Stimulated activated naive CD8-positive, alpha-beta T cell treated with anti-CD3 and anti-CD28 coated beads, Interleukin-15, Interleukin-2, amounts not matched to agents 100 ng/mL and 50 ng/mL, for 24 hours (primary cell): ENCODE results near the gene DLGAP1.
"Not testable (repeated sequence)": the region's sequence is repeated elsewhere in the genome, so short reads cannot be mapped to it uniquely, and the experiment has no call there.

Experiments
- H3K27ac Mint-ChIP-seq: one replicate; pipeline ENCODE4 v1.8.0; 2021; ENCODE audit warnings: mild to moderate bottlenecking, mixed read lengths
- H3K27me3 Mint-ChIP-seq: one replicate; pipeline ENCODE4 v1.8.0; 2021; ENCODE audit warnings: mixed read lengths
- H3K36me3 Mint-ChIP-seq: one replicate; pipeline ENCODE4 v1.8.0; 2021; ENCODE audit warnings: low read depth, mixed read lengths
- H3K4me1 Mint-ChIP-seq: one replicate; pipeline ENCODE4 v1.8.0; 2021; ENCODE audit warnings: low read depth, mixed read lengths
- H3K4me3 Mint-ChIP-seq: one replicate; pipeline ENCODE4 v1.8.0; 2021; ENCODE audit warnings: mild to moderate bottlenecking, mixed read lengths
- H3K9me3 Mint-ChIP-seq: one replicate; pipeline ENCODE4 v1.8.0; 2021; ENCODE audit warnings: mixed read lengths

DLGAP1 gene

GRCh38 chr18:4455113-4455811, at the start of gene DLGAP1:
DLGAP1 (minus strand) TSS chr18:4455307.
- H3K4me3 Mint-ChIP-seq = no peak within 1 kb of the TSS

GRCh38 chr18:4494703-4495284, 39.7 kb upstream of the DLGAP1 start:
- H3K36me3 Mint-ChIP-seq, H3K4me1 Mint-ChIP-seq, H3K27me3 Mint-ChIP-seq, H3K4me3 Mint-ChIP-seq, H3K27ac Mint-ChIP-seq: not testable (repeated sequence)
- peaks cover 11% of the 10 kb centered on the region for H3K9me3 Mint-ChIP-seq

More at GRCh38 chr18:4455113-4455811, at the start of gene DLGAP1:
- Mint-ChIP-seq H3K27me3 (peaks cover 37% of the 10 kb centered on the region), H3K9me3 (peaks cover 13% of the 10 kb centered on the region), H3K4me1 (peaks cover 6% of the 10 kb centered on the region), H3K27ac (no peak within 1 kb of the TSS), H3K36me3 (peaks cover 5% of the 10 kb centered on the region)

GRCh38 chr18:4468511-4468910, 13.4 kb upstream of the DLGAP1 start:
- H3K27ac Mint-ChIP-seq = no peak overlapping the region
- no peak overlapping the region for H3K4me3 Mint-ChIP-seq
- no peaks in the 10 kb centered on the region for H3K27me3 Mint-ChIP-seq
- H3K4me1 Mint-ChIP-seq = no peaks in the 10 kb centered on the region
- no peaks in the 10 kb centered on the region for H3K36me3 Mint-ChIP-seq
- H3K9me3 Mint-ChIP-seq = no peaks in the 10 kb centered on the region

GRCh38 chr18:4454537-4455112, 482 bp downstream of the DLGAP1 start:
- no peak overlapping the region for H3K4me3 Mint-ChIP-seq
- peaks cover 37% of the 10 kb centered on the region for H3K27me3 Mint-ChIP-seq
- H3K27ac Mint-ChIP-seq = no peak overlapping the region
- H3K36me3 Mint-ChIP-seq = peaks cover 5% of the 10 kb centered on the region
- peaks cover 6% of the 10 kb centered on the region for H3K4me1 Mint-ChIP-seq
- H3K9me3 Mint-ChIP-seq = peaks cover 7% of the 10 kb centered on the region

- H3K4me3 Mint-ChIP-seq = no peak overlapping the region
- peaks cover 5% of the 10 kb centered on the region for H3K9me3 Mint-ChIP-seq
- H3K27me3 Mint-ChIP-seq = peaks cover 37% of the 10 kb centered on the region
- H3K4me1 Mint-ChIP-seq = peaks cover 6% of the 10 kb centered on the region
- peaks cover 5% of the 10 kb centered on the region for H3K36me3 Mint-ChIP-seq
- H3K27ac Mint-ChIP-seq = no peak overlapping the region
Observed at GRCh38 chr18:4453874-4454536, 1.1 kb downstream of the DLGAP1 start.

GRCh38 chr18:4453567-4453873, 1.6 kb downstream of the DLGAP1 start:
- H3K27me3 Mint-ChIP-seq = peaks cover 37% of the 10 kb centered on the region
- peaks cover 5% of the 10 kb centered on the region for H3K36me3 Mint-ChIP-seq
- peaks cover 4% of the 10 kb centered on the region for H3K9me3 Mint-ChIP-seq
- no peak overlapping the region for H3K27ac Mint-ChIP-seq
- no peak overlapping the region for H3K4me3 Mint-ChIP-seq
- H3K4me1 Mint-ChIP-seq = peaks cover 6% of the 10 kb centered on the region

- Mint-ChIP-seq H3K4me3 (no peak overlapping the region), H3K27me3 (peaks cover 25% of the 10 kb centered on the region), H3K4me1 (no peaks in the 10 kb centered on the region), H3K36me3 (no peaks in the 10 kb centered on the region), H3K9me3 (peaks cover 13% of the 10 kb centered on the region), H3K27ac (no peak overlapping the region)
Observed at GRCh38 chr18:4450065-4450658, 4.9 kb downstream of the DLGAP1 start.

GRCh38 chr18:4445902-4446301, 9.2 kb downstream of the DLGAP1 start:
- H3K4me3 Mint-ChIP-seq = no peak overlapping the region
- H3K27me3 Mint-ChIP-seq = no peaks in the 10 kb centered on the region
- H3K9me3 Mint-ChIP-seq = peaks cover 13% of the 10 kb centered on the region
- H3K27ac Mint-ChIP-seq = no peak overlapping the region
- no peaks in the 10 kb centered on the region for H3K36me3 Mint-ChIP-seq
- no peaks in the 10 kb centered on the region for H3K4me1 Mint-ChIP-seq

GRCh38 chr18:4444306-4444705, 10.8 kb downstream of the DLGAP1 start:
- Mint-ChIP-seq H3K27ac (no peak overlapping the region), H3K4me1 (no peaks in the 10 kb centered on the region), H3K27me3 (no peaks in the 10 kb centered on the region), H3K36me3 (no peaks in the 10 kb centered on the region), H3K9me3 (peaks cover 13% of the 10 kb centered on the region), H3K4me3 (no peak overlapping the region)

- Mint-ChIP-seq H3K27ac (no peak overlapping the region), H3K27me3 (no peaks in the 10 kb centered on the region), H3K36me3 (no peaks in the 10 kb centered on the region), H3K9me3 (no peaks in the 10 kb centered on the region), H3K4me3 (no peak overlapping the region), H3K4me1 (no peaks in the 10 kb centered on the region)
Observed at GRCh38 chr18:4441098-4441497, 14.0 kb downstream of the DLGAP1 start.

- H3K9me3 Mint-ChIP-seq = no peaks in the 10 kb centered on the region
- H3K27me3 Mint-ChIP-seq = no peaks in the 10 kb centered on the region
- no peaks in the 10 kb centered on the region for H3K36me3 Mint-ChIP-seq
- no peak overlapping the region for H3K4me3 Mint-ChIP-seq
- no peaks in the 10 kb centered on the region for H3K4me1 Mint-ChIP-seq
- H3K27ac Mint-ChIP-seq = no peak overlapping the region
Observed at GRCh38 chr18:4438938-4439337, 16.2 kb downstream of the DLGAP1 start.

- Mint-ChIP-seq H3K4me3 (no peak overlapping the region), H3K27me3 (no peaks in the 10 kb centered on the region), H3K9me3 (peaks cover 6% of the 10 kb centered on the region), H3K27ac (no peak overlapping the region), H3K4me1 (no peaks in the 10 kb centered on the region), H3K36me3 (no peaks in the 10 kb centered on the region)
Observed at GRCh38 chr18:4433717-4434116, 21.4 kb downstream of the DLGAP1 start.

GRCh38 chr18:4430836-4431235, 24.3 kb downstream of the DLGAP1 start:
- peaks cover 6% of the 10 kb centered on the region for H3K9me3 Mint-ChIP-seq
- no peak overlapping the region for H3K4me3 Mint-ChIP-seq
- no peaks in the 10 kb centered on the region for H3K4me1 Mint-ChIP-seq
- no peaks in the 10 kb centered on the region for H3K36me3 Mint-ChIP-seq
- no peak overlapping the region for H3K27ac Mint-ChIP-seq
- H3K27me3 Mint-ChIP-seq = no peaks in the 10 kb centered on the region

GRCh38 chr18:4417714-4418113, 37.4 kb downstream of the DLGAP1 start:
- H3K27ac Mint-ChIP-seq = no peak overlapping the region
- H3K9me3 Mint-ChIP-seq = peaks cover 10% of the 10 kb centered on the region
- H3K36me3 Mint-ChIP-seq = no peaks in the 10 kb centered on the region
- H3K4me1 Mint-ChIP-seq = no peaks in the 10 kb centered on the region
- no peaks in the 10 kb centered on the region for H3K27me3 Mint-ChIP-seq
- H3K4me3 Mint-ChIP-seq = no peak overlapping the region

GRCh38 chr18:4416976-4417375, 38.1 kb downstream of the DLGAP1 start:
- Mint-ChIP-seq H3K4me3 (no peak overlapping the region), H3K27me3 (no peaks in the 10 kb centered on the region), H3K36me3 (no peaks in the 10 kb centered on the region), H3K9me3 (peaks cover 10% of the 10 kb centered on the region), H3K4me1 (no peaks in the 10 kb centered on the region), H3K27ac (no peak overlapping the region)
